C4-2B (cell line): ENCODE measurements around the gene STK4.

Source experiments
- ZFX ChIP-seq: fragments of 450-650 bp; IDR thresholded peaks from 2 replicates; pipeline ENCODE4 v1.6.1; 2017
- TF ChIP-seq, protein P1 (sequence below): fragments of 450-650 bp; conservative IDR thresholded peaks from 2 replicates; pipeline ENCODE4 v1.5.1; 2017; ENCODE audit warnings: mild to moderate bottlenecking

DNA sequence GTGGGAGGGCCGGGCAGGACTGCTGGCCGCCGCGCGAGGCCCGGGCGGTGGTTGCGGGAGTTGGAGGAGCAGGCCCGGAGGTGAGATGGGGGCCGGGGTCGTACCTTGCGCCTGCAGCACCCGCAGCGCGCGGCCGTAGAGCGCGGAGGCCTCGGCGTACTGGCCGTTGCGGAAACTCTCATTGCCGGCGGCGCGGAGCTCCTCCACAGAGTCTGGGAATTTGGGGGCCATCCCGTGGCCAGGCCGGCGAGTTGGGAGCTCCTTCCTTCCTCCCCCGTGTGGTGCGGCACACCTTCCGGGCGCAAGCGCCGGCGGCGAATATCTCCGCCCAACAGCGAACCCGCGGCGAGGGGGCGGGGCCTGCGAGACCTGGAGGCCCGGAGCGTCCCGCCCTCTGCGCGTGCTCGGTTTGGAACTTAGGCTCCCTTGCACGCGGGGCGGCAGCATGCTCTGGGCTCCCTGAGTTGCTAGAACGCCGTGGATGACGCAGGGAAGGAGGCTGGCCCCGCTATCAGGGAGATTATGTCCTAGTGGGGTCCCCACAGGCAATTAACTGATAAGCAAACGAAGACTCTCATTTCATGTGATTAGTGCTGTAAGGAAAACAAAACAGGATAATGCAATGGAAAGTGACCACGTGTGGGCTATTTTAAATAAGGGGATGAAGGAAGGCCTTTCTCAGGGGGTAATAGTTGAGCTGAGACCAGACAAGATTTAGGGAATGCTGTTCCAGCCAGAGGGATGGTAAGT, 6.0 kb upstream of the STK4 start, which contains the start of gene TOMM34:
- TF ChIP-seq, protein P1, sequence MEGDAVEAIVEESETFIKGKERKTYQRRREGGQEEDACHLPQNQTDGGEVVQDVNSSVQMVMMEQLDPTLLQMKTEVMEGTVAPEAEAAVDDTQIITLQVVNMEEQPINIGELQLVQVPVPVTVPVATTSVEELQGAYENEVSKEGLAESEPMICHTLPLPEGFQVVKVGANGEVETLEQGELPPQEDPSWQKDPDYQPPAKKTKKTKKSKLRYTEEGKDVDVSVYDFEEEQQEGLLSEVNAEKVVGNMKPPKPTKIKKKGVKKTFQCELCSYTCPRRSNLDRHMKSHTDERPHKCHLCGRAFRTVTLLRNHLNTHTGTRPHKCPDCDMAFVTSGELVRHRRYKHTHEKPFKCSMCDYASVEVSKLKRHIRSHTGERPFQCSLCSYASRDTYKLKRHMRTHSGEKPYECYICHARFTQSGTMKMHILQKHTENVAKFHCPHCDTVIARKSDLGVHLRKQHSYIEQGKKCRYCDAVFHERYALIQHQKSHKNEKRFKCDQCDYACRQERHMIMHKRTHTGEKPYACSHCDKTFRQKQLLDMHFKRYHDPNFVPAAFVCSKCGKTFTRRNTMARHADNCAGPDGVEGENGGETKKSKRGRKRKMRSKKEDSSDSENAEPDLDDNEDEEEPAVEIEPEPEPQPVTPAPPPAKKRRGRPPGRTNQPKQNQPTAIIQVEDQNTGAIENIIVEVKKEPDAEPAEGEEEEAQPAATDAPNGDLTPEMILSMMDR, result no peak
- TF ChIP-seq ZFX, result peak; percentile 87
